Gastroesophageal sphincter (tissue), 3 donors: ENCODE results near the gene CENPX.

Experiments used
- EP300 ChIP-seq: sonication (generic); formaldehyde crosslinking; IDR thresholded peaks from one replicate; pipeline ENCODE4 v1.6.1; 2017; ENCODE audit warnings: antibody characterized with exemption, mild to moderate bottlenecking
- POLR2A ChIP-seq, 2 donors: fragments of 450-650 bp; IDR thresholded peaks; one replicate each; pipeline ENCODE4 v1.6.1; 2017; ENCODE audit warnings: antibody characterized with exemption in 2 of 2, mild to moderate bottlenecking in 2 of 2, moderate library complexity in 1 of 2
- POLR2AphosphoS5 ChIP-seq: sonication (generic); formaldehyde crosslinking; IDR thresholded peaks from one replicate; pipeline ENCODE4 v1.6.1; 2017; ENCODE audit warnings: antibody characterized with exemption
- TF ChIP-seq, protein P1 (sequence below), 4 experiments: fragments of 200-600 bp in 2 of 4; fragments of 450-650 bp in 2 of 4; sonication (generic) in 1 of 4; IDR thresholded peaks; one replicate each; pipeline ENCODE4 v1.5.1; 2017 to 2019; ENCODE audit warnings: antibody characterized with exemption in 4 of 4, mild to moderate bottlenecking in 2 of 4, moderate library complexity in 2 of 4

DNA sequence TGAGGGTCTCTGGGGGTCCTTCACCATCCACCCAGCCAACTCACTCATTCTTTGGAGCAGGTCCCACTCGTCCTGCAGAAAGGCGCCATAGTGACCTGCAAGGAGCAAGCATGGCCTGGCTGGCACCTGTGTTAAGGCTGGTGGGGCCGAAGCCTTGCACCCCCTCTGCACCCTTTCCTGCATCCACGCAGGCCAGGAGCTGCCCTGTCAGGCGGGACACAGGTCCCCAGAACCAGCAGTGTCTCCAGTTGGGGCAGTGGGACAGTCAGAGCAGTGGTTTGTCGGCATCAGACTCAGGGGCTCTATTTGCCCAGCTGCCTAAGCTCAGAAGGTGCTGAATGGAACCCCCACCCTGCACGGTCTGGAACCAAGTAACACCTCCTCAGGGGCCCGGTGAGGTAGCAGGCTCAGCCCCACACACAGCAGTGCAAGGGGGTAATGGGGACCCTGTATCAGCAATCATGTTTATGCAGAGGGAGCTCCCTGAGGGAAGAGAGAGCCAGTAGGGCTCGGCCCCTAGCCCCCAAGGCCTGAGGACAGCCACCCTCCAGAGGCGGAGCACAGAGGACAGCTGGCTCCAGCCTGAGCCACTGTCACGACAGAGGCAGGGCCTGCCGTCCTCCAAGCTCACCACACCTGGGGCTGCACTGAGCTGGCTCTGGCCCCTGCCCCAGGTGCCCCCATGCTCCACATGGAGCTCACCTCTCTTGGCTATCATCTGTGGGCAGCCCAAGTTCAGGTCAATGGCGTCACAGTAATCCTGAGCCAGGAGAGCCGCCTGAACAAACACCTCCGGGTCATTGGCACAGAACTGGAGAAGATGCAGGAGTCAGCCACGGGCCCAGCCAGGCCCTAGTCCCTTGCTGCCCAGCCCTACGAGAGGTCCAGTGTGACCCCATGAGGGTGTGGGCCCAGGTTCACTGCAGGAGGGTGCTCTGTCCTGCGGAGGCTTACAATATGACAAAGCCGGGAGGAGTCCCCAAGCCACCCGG is 41.0 kb upstream of the CENPX start:
- no peak for TF ChIP-seq POLR2A (IDR thresholded peaks at IDR 0.05)
- TF ChIP-seq, protein P1, sequence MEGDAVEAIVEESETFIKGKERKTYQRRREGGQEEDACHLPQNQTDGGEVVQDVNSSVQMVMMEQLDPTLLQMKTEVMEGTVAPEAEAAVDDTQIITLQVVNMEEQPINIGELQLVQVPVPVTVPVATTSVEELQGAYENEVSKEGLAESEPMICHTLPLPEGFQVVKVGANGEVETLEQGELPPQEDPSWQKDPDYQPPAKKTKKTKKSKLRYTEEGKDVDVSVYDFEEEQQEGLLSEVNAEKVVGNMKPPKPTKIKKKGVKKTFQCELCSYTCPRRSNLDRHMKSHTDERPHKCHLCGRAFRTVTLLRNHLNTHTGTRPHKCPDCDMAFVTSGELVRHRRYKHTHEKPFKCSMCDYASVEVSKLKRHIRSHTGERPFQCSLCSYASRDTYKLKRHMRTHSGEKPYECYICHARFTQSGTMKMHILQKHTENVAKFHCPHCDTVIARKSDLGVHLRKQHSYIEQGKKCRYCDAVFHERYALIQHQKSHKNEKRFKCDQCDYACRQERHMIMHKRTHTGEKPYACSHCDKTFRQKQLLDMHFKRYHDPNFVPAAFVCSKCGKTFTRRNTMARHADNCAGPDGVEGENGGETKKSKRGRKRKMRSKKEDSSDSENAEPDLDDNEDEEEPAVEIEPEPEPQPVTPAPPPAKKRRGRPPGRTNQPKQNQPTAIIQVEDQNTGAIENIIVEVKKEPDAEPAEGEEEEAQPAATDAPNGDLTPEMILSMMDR (IDR thresholded peaks at IDR 0.05) = no peak
- no peak for TF ChIP-seq POLR2AphosphoS5
- no peak for TF ChIP-seq EP300
